ENCODE results near the gene DCAF6. TPM values are rescaled to one million over a fixed set of nuclear protein-coding genes. Genes with fewer than 3 reads are reported as not detected.
A peak's percentile ranks its signal among the peaks of the same experiment; 100 is the strongest.

Gene DCAF6
- total RNA-seq, 1 experiment from 2014 or later = 41.9 TPM

DNA sequence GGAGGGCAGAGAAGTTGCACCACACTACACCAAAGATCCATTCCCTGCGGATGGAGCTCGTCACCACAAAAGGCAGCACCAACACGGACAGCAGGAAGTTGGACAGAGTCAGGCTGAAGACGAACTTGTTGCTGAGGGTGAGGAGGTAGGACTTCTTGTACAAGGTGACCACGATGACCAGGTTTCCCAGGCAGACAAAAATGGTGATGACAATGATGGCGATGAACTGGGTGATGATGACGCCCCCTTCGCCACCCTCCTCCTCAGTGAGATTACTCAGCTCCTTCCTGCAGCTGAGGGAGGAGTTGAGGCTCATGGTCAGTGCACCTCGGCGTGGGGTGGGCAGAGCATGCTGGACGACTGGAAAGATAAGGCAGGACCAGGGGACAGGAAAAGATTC is 168.1 kb downstream of the DCAF6 start:
- H3K27me3 ChIP-seq (replicated peaks; ENCODE audit: control insufficient read depth, insufficient read depth, low read length) = no peaks in the 10 kb centered on the region
- no peaks in the 10 kb centered on the region; the same call in none of the 2 replicates for H3K36me3 ChIP-seq (ENCODE audit: control insufficient read depth, insufficient read depth, low read length)
- peak in 1 of 2 experiments; percentile 21 for DNase-seq
- Mint-ChIP-seq H3K27me3 (ENCODE audit: insufficient read depth, unreplicated experiment) (no peaks in the 10 kb centered on the region), H3K4me1 (ENCODE audit: low read depth, unreplicated experiment) (peaks cover 6% of the 10 kb centered on the region), H3K4me3 (ENCODE audit: unreplicated experiment) (no peak overlapping the region), H3K27ac (ENCODE audit: unreplicated experiment) (no peak overlapping the region), H3K9me3 (ENCODE audit: unreplicated experiment) (no peaks in the 10 kb centered on the region), H3K36me3 (ENCODE audit: insufficient read depth, unreplicated experiment) (peaks cover 29% of the 10 kb centered on the region)
- intact Hi-C loops (cut with micrococcal nuclease; ENCODE audit: unreplicated experiment) = no loop called here
- no peaks in the 10 kb centered on the region for H3K4me1 ChIP-seq
- H3K9me3 ChIP-seq = no peaks in the 10 kb centered on the region
- no TSS peak for BruUV-seq (replicated peaks)
- CTCF ChIA-PET = no interaction called here
- H3K4me3 ChIP-seq (ENCODE audit: low read depth, low read length) = no peak overlapping the region
- TF ChIP-seq CTCF (IDR thresholded peaks at IDR 0.05; ENCODE audit: insufficient read depth in 1 of 2, low read depth in 1 of 2, low read length in 1 of 2, severe bottlenecking in 1 of 2, unreplicated experiment in 1 of 2) = no peak
- POLR2A ChIA-PET = no interaction called here

DNA sequence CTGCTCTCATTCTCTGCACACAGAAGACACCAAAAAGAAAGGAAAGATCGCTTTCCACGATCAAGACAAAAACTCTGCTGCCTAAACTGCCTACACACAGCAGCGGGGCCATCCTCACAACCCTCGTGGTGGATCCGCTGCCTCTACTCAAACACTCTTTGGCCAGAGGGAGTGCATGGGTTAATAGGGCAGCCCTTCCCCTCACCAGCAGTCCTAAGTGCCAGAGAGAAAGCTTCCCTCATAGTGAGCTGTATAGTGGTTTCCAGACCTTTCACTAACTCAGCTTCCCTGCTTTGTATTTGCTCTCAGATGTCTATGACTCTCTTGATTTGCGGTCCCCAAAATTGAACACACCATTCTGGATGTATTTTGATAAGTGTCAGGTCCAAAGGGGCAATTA is 169.4 kb downstream of the DCAF6 start:
- H3K36me3 Mint-ChIP-seq (ENCODE audit: insufficient read depth, unreplicated experiment) = peaks cover 29% of the 10 kb centered on the region
- CTCF ChIA-PET = no interaction called here
- H3K27me3 ChIP-seq (replicated peaks; ENCODE audit: control insufficient read depth, insufficient read depth, low read length) = no peaks in the 10 kb centered on the region
- no TSS peak for BruUV-seq (replicated peaks)
- DNase-seq = no peak
- no peaks in the 10 kb centered on the region for H3K9me3 Mint-ChIP-seq (ENCODE audit: unreplicated experiment)
- no peak overlapping the region for H3K4me3 ChIP-seq (ENCODE audit: low read depth, low read length)
- no peak for TF ChIP-seq CTCF (IDR thresholded peaks at IDR 0.05; ENCODE audit: insufficient read depth in 1 of 2, low read depth in 1 of 2, low read length in 1 of 2, severe bottlenecking in 1 of 2, unreplicated experiment in 1 of 2)
- peaks cover 6% of the 10 kb centered on the region for H3K4me1 Mint-ChIP-seq (ENCODE audit: low read depth, unreplicated experiment)
- no peak overlapping the region for H3K27ac Mint-ChIP-seq (ENCODE audit: unreplicated experiment)
- POLR2A ChIA-PET = interaction anchor here (0.6 kb wide), 1 partner anchor 64 kb away, joined by 4 read pairs; no protein-coding TSS in a partner anchor
- H3K9me3 ChIP-seq = no peaks in the 10 kb centered on the region
- intact Hi-C loops (cut with micrococcal nuclease; ENCODE audit: unreplicated experiment) = no loop called here
- H3K27me3 Mint-ChIP-seq (ENCODE audit: insufficient read depth, unreplicated experiment) = no peaks in the 10 kb centered on the region
- H3K36me3 ChIP-seq (ENCODE audit: control insufficient read depth, insufficient read depth, low read length) = no peaks in the 10 kb centered on the region; the same call in none of the 2 replicates
- no peaks in the 10 kb centered on the region for H3K4me1 ChIP-seq
- no peak overlapping the region for H3K4me3 Mint-ChIP-seq (ENCODE audit: unreplicated experiment)

DNA sequence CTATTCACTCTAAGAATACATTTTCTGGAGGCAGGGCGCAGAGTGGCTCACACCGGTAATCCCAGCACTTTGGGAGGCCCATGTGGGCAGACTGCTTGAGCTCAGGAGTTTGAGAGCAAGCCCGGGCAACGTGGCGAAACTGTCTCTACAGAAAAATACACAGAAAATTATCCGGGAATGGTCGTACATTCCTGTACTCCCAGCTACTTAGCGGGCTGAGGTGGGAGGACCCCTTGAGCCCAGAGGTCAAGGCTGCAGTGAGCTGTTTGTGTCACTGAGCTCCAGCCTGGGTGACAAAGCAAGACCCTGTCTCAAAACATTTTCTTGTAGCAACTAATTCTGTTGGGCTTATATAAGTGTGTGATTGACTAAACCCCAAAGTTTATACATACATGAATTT is 169.8 kb downstream of the DCAF6 start:
- no peaks in the 10 kb centered on the region; the same call in none of the 2 replicates for H3K36me3 ChIP-seq (ENCODE audit: control insufficient read depth, insufficient read depth, low read length)
- intact Hi-C loops (cut with micrococcal nuclease; ENCODE audit: unreplicated experiment) = no loop called here
- ChIA-PET CTCF (no interaction called here), POLR2A (interaction anchor here (0.6 kb wide), 1 partner anchor 65 kb away, joined by 4 read pairs; no protein-coding TSS in a partner anchor)
- Mint-ChIP-seq H3K36me3 (ENCODE audit: insufficient read depth, unreplicated experiment) (peaks cover 32% of the 10 kb centered on the region), H3K4me1 (ENCODE audit: low read depth, unreplicated experiment) (peaks cover 6% of the 10 kb centered on the region), H3K4me3 (ENCODE audit: unreplicated experiment) (no peak overlapping the region), H3K9me3 (ENCODE audit: unreplicated experiment) (no peaks in the 10 kb centered on the region), H3K27me3 (ENCODE audit: insufficient read depth, unreplicated experiment) (no peaks in the 10 kb centered on the region), H3K27ac (ENCODE audit: unreplicated experiment) (no peak overlapping the region)
- no peaks in the 10 kb centered on the region for H3K4me1 ChIP-seq
- no peak overlapping the region for H3K4me3 ChIP-seq (ENCODE audit: low read depth, low read length)
- BruUV-seq (replicated peaks) = no TSS peak
- no peak for TF ChIP-seq CTCF (IDR thresholded peaks at IDR 0.05; ENCODE audit: insufficient read depth in 1 of 2, low read depth in 1 of 2, low read length in 1 of 2, severe bottlenecking in 1 of 2, unreplicated experiment in 1 of 2)
- peak in 1 of 2 experiments; percentile 10 for DNase-seq
- no peaks in the 10 kb centered on the region for H3K27me3 ChIP-seq (replicated peaks; ENCODE audit: control insufficient read depth, insufficient read depth, low read length)
- no peaks in the 10 kb centered on the region for H3K9me3 ChIP-seq
